Stimulated activated naive CD8-positive, alpha-beta T cell treated with anti-CD3 and anti-CD28 coated beads, Interleukin-15, Interleukin-2, amounts not matched to agents 100 ng/mL and 50 ng/mL, for 24 hours (primary cell): ENCODE data around the gene CARD10.
A peak's percentile ranks its signal among the peaks of the same experiment; 100 is the strongest.

Source experiments
- H3K27ac Mint-ChIP-seq: one replicate; pipeline ENCODE4 v1.8.0; 2021; ENCODE audit warnings: mild to moderate bottlenecking, mixed read lengths
- H3K27me3 Mint-ChIP-seq: one replicate; pipeline ENCODE4 v1.8.0; 2021; ENCODE audit warnings: mixed read lengths
- H3K36me3 Mint-ChIP-seq: one replicate; pipeline ENCODE4 v1.8.0; 2021; ENCODE audit warnings: low read depth, mixed read lengths
- H3K4me1 Mint-ChIP-seq: one replicate; pipeline ENCODE4 v1.8.0; 2021; ENCODE audit warnings: low read depth, mixed read lengths
- H3K4me3 Mint-ChIP-seq: one replicate; pipeline ENCODE4 v1.8.0; 2021; ENCODE audit warnings: mild to moderate bottlenecking, mixed read lengths
- H3K9me3 Mint-ChIP-seq: one replicate; pipeline ENCODE4 v1.8.0; 2021; ENCODE audit warnings: mixed read lengths

The CARD10 gene

DNA sequence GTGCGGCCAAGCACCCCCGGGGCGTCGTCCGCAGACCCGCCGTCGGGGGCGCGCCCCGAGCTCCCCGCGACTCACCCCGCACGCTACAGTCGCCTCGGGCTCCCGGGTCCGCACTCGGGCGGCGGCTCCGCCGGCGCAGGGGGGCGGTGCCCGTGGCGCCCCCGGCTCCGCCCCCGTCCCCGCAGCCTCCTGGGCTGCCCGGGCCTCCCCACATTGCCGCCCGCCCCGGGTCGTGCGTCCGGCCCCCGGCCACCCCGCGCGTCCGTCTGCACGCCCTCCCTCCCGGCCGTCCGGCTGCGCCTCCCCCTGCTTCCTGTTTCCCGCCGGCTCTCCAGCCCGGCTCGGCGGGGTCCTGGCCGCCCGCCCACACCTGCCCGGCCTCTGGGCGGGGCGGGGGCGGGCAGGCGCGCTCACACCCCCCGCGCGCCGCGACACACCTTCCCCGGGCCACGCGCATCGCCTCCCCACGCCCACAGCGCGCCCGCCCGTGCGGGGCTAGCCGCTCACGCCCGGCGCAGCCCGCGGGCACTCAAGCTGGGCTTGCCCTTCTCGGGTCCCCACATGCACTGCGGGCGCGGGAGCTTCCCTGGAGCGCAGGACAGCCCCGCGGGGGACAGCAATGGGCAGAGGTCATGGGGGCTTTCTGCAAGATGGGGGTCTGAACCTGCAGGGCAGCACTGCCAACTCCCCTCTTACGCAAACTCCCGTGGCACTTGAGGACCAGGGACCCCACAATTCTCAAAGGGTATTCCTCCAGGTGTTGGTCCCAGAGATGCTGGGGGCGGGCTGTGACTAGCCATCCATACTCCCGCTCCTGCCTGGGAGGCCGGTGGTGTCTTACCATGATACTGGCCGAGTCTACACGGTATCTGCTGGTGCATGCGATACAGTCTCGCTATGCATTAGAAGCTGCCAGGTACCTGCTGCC lies at the start of gene CARD10:
Gene CARD10 (minus strand): TSS at position 148 of the 928 bp plus-strand sequence. CDS start 215 bp downstream, outside the sequence.
- peak within 1 kb of the TSS; percentile 63 for H3K4me3 Mint-ChIP-seq
- H3K27me3 Mint-ChIP-seq: peaks cover 45% of the 10 kb centered on the region
- H3K9me3 Mint-ChIP-seq: no peaks in the 10 kb centered on the region

GRCh38 chr22:37568448-37569008 lies 49.3 kb upstream of the CARD10 start:
- no peaks in the 10 kb centered on the region for H3K9me3 Mint-ChIP-seq
- H3K4me1 Mint-ChIP-seq: peaks cover 17% of the 10 kb centered on the region
- no peaks in the 10 kb centered on the region for H3K36me3 Mint-ChIP-seq
- H3K27ac Mint-ChIP-seq: no peak overlapping the region
- H3K27me3 Mint-ChIP-seq: peaks cover 10% of the 10 kb centered on the region
- H3K4me3 Mint-ChIP-seq: no peak overlapping the region

More for the DNA sequence above, at the start of gene CARD10:
- no peak within 1 kb of the TSS for H3K27ac Mint-ChIP-seq
- peaks cover 4% of the 10 kb centered on the region for H3K4me1 Mint-ChIP-seq
- no peaks in the 10 kb centered on the region for H3K36me3 Mint-ChIP-seq

- peaks cover 15% of the 10 kb centered on the region for H3K27me3 Mint-ChIP-seq
Measured at GRCh38 chr22:37568012-37568411, 48.8 kb upstream of the CARD10 start.

DNA sequence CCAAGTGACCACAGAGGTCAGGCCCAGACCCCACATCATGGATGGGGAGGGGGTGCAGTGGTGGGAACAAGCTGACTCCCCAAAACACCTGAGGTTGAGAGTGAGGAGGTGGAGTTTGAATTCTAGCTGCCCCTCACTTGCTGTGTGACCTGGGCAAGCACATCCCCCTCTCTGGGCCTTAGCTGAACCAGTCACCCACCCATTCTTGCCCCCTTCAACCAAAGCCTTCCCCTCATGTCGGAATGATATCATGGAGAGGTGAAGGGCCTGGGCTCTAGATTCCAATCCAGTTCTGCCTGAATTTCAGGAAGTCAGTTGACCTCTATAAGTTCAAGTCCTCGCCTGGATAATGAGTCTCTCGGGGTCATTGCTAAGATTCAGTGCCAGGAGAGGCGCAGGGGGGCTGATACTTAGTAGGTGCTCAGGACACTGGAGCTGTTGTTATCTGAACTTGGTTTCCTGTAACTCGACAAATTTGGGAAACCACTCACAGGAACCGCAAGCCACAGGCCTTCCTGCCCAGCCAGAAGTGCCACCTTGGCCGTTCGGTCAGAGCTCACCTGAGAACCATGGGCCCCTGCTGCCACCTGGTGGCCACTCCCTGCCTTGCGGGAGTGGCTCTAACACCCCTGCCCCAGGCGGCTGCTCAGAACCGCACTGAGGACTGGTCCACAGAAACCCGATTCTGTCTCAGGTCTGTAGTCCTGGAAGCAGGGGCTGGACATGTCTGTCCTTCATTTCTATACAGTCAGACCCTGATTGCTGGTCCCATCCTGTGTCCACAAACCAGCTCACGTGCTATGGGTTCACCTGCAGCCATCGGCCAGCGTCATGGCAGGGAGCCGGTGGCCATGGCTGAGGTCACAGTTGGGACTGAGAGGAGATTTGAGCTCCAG lies 47.9 kb upstream of the CARD10 start:
- peak overlapping the region; percentile 55 for H3K4me3 Mint-ChIP-seq
- no peaks in the 10 kb centered on the region for H3K9me3 Mint-ChIP-seq
- peaks cover 20% of the 10 kb centered on the region for H3K27me3 Mint-ChIP-seq
- H3K27ac Mint-ChIP-seq: no peak overlapping the region
- no peaks in the 10 kb centered on the region for H3K36me3 Mint-ChIP-seq
- peaks cover 21% of the 10 kb centered on the region for H3K4me1 Mint-ChIP-seq

More at GRCh38 chr22:37568012-37568411, 48.8 kb upstream of the CARD10 start:
- no peak overlapping the region for H3K27ac Mint-ChIP-seq
- H3K9me3 Mint-ChIP-seq: no peaks in the 10 kb centered on the region
- H3K36me3 Mint-ChIP-seq: no peaks in the 10 kb centered on the region
- peaks cover 17% of the 10 kb centered on the region for H3K4me1 Mint-ChIP-seq
- H3K4me3 Mint-ChIP-seq: no peak overlapping the region

GRCh38 chr22:37566329-37566837 lies 47.2 kb upstream of the CARD10 start:
- peak overlapping the region; percentile 39 for H3K4me3 Mint-ChIP-seq
- no peaks in the 10 kb centered on the region for H3K9me3 Mint-ChIP-seq
- peaks cover 29% of the 10 kb centered on the region for H3K4me1 Mint-ChIP-seq
- H3K27me3 Mint-ChIP-seq: peaks cover 28% of the 10 kb centered on the region
- H3K27ac Mint-ChIP-seq: no peak overlapping the region
- H3K36me3 Mint-ChIP-seq: no peaks in the 10 kb centered on the region

DNA sequence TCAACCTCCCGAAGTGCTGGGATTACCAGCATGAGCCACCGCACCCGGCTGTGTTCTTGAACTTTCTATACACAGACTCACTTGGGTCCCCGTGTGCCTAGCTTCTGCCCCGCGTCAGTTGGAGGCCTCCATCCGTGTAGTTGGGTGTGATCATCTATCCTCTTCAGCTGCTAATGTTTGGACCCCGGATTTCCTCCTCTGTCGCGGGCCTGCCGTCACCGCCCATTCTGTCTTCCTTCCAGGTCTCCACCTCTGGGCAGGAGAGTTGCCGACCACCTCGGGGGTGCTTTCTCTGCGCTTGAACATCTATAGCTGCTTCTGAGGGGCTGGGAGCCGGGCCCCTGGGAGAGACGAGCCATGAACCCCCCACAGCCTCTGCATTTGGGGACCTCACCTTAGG lies 46.6 kb upstream of the CARD10 start:
- H3K27me3 Mint-ChIP-seq: peaks cover 31% of the 10 kb centered on the region

DNA sequence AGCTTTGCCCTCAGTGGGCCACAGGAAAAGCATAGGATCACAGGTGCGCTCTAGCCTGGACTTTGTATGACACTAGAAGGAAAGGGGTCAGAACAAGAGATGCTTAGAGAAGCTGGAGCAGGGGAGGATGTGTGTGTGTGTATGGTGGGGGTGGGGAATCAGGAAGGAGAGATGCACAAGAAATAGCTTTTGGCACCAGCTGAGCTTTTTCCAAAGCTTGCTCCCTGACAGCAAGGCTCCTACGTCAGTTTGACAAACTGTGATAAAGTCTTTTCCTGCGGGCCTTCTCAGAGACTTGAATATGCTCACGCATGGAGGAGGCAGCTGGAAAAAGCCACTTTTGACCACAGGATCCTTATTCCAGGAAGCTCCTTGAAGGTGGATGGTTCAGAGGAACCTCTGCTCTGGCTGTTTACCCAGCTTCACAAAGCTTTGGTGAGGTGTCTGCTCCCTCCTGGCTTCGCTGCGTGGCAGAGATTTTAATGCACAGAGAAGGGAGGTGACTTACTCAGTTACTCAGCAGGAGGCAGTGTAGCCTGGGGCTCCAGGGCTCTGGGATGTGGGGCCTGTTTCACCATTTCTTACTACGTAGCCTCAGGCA lies 45.0 kb upstream of the CARD10 start:
- Mint-ChIP-seq H3K4me1 (peaks cover 33% of the 10 kb centered on the region), H3K27ac (no peak overlapping the region), H3K27me3 (peaks cover 39% of the 10 kb centered on the region), H3K4me3 (no peak overlapping the region), H3K9me3 (no peaks in the 10 kb centered on the region), H3K36me3 (no peaks in the 10 kb centered on the region)

More for the DNA sequence above, 46.6 kb upstream of the CARD10 start:
- H3K4me1 Mint-ChIP-seq: peaks cover 33% of the 10 kb centered on the region
- no peaks in the 10 kb centered on the region for H3K9me3 Mint-ChIP-seq
- H3K36me3 Mint-ChIP-seq: no peaks in the 10 kb centered on the region
- no peak overlapping the region for H3K27ac Mint-ChIP-seq
- H3K4me3 Mint-ChIP-seq: no peak overlapping the region

DNA sequence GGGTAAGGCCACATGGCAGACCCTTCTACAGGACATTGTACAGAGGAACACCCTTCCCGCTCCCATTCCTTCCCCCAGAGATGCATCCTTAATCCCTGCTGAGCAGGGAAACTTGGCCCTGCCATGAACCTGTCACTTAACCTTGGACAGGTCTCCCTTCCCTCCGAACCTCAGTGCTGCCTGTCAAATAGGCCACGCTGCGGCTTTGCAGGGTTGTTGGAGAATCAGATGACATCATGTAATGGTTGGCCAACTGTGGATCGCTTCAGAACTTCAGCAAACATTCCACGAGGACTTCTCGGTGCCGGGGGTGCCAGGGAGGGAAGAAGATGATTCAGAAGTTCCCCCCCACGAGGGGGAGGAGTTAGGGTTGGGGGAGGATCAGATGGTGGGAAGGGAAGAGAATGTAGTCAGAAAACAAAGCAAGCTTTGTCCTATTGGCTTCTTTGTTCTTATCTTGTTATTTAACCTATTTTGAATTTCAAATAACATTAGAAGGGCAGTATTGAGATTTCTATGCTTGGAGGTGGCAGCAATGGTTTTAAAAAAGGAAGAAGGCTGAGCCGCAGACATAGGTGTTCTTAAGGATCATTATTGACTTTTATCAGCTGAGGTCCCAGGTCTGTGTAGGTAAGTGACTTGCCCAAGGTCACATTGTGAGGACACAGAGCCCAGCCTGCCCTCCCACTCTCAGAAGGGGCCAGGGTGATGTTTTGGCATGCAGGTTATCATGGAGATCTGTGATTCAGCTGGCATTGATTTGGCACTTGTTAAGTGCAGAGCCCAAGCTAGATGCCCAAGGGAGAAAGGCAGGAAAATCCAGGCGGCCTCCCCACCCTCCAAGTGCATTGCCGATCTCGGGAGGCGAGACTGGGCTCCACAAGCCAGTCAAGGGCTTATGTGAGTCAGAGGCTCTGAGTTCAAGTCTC lies 44.2 kb upstream of the CARD10 start:
- Mint-ChIP-seq H3K4me3 (no peak overlapping the region), H3K27me3 (peaks cover 46% of the 10 kb centered on the region), H3K27ac (no peak overlapping the region), H3K9me3 (no peaks in the 10 kb centered on the region), H3K36me3 (no peaks in the 10 kb centered on the region), H3K4me1 (peaks cover 33% of the 10 kb centered on the region)

DNA sequence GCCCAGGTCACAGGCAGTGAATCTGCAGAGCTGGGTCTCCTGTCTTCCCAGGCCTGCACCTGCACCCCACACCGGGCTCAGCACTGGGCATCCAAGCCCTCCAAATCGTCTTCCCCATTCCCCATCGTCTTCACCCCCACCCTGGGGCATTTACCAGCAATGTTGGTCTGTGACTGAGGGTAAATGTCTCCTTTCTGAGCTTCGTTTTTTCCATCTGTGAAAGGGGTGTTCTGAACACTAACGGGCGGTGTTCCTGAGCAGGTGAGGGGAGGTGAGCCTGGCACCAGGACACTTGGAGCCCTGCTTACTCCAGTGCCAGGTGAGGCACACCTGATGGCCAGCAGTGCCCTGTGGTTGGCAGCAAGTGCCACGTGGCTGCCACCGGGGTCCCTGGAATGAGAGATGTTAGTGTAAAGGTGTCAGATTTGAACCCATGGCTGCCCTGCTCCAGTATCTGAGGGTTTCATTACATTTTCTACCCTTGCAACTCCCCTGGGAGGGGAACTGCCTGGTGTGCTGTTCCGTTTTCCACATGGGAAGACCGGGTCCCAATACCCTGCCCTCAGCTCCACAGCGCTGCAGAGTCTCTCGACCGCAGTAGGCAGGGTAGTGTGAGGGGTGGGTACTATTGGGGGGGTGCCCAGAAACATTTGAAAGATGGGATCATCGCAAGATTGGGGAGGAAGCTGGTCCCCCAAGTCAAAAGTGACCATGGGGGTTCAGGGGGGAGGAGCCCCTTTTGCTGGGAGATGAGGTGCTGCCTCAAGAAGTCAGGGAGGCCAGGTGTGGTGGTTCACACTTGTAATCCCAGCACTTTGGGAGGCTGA lies 43.0 kb upstream of the CARD10 start:
- peaks cover 51% of the 10 kb centered on the region for H3K27me3 Mint-ChIP-seq
- peaks cover 30% of the 10 kb centered on the region for H3K4me1 Mint-ChIP-seq

DNA sequence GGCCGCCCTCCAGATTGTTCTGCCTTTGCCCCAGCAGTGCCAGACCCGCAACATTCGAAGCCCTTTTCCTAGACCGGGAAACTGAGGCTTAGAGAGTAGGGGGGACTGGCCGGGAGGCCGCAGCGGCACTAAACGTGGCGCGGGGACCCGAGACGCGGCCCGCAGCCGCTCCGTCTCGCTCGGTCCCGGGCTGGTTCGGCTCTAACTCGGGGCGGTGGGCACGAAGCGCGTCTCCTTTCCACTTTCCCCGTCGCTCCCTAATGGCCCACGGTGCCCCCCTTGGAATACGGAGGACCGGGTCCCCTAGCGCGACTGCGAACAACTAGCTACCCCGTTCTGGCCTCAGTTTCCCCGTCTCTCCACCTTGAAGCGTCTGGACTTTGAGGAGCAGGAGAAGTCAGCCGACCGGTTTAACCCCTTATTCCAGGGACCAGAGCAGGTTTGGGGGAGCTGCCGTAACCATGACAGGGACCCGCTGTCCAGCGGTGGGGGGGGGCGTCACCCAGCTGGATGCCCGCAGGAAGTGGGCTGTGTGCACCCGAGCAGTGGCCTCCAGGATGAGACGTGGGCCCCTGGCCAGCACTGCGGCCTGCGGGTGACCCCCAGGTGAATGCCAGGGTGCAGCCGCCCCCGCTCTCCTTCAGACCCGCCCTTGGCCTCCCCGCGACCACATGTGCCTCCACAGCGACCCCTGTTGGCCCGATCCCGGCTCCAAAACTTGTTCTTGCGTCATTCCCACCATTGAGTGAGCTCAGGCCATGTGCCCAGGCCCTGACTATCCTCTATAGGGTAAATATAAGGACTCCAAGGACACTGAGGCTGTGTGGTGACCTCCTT lies 42.2 kb upstream of the CARD10 start:
- peak overlapping the region; percentile 35 for H3K4me3 Mint-ChIP-seq
- H3K4me1 Mint-ChIP-seq: peaks cover 22% of the 10 kb centered on the region
- H3K27me3 Mint-ChIP-seq: peaks cover 57% of the 10 kb centered on the region

More for the DNA sequence above, 43.0 kb upstream of the CARD10 start:
- Mint-ChIP-seq H3K27ac (no peak overlapping the region), H3K9me3 (no peaks in the 10 kb centered on the region), H3K36me3 (no peaks in the 10 kb centered on the region), H3K4me3 (peak overlapping the region; percentile 35)

GRCh38 chr22:37560608-37561211 lies 41.5 kb upstream of the CARD10 start:
- H3K4me1 Mint-ChIP-seq: peaks cover 16% of the 10 kb centered on the region
- H3K27me3 Mint-ChIP-seq: peaks cover 61% of the 10 kb centered on the region
- H3K27ac Mint-ChIP-seq: no peak overlapping the region
- H3K36me3 Mint-ChIP-seq: no peaks in the 10 kb centered on the region
- no peaks in the 10 kb centered on the region for H3K9me3 Mint-ChIP-seq
- H3K4me3 Mint-ChIP-seq: no peak overlapping the region

More for the DNA sequence above, 42.2 kb upstream of the CARD10 start:
- no peak overlapping the region for H3K27ac Mint-ChIP-seq
- no peaks in the 10 kb centered on the region for H3K36me3 Mint-ChIP-seq
- no peaks in the 10 kb centered on the region for H3K9me3 Mint-ChIP-seq
